ENCODE data around the gene DENND11. TPM values are rescaled to one million over a fixed set of nuclear protein-coding genes. Genes with fewer than 3 reads are reported as not detected.

The DENND11 gene
- polyA plus RNA-seq, 2 of the 4 experiments (the other 2 are of a cell fraction) = 7.1 to 11.5 TPM

DNA sequence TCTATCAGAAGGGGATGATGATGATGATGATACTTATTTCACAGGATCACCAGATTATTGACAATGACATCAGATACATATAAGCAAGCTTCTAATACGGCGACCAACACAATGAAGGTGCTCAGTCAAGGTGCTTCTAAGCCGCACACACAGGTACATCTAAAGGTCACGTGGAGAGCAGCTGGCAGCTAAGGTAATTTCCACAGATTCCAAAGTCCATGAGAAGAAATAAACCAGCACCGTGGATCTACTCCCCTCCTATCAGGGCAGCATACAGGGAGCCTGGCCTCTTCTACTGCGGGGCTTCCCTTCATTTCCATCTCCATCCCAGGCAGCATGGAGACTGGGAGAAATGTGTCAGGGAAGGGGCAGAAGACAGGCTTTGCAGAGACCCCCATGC is 37.5 kb downstream of the DENND11 start:
- FAIRE-seq (no peak), ATAC-seq (no peak), DNase-seq (ENCODE audit: low read depth in 1 of 2, low spot score in 1 of 2) (no peak)
- POLR2A ChIA-PET = no interaction called here
- TF ChIP-seq EHMT2 (IDR thresholded peaks at IDR 0.05; ENCODE audit: low read depth) (no peak), GATA3 (IDR thresholded peaks at IDR 0.05; ENCODE audit: borderline replicate concordance) (no peak), HOXB5 (CRISPR knock-in tag; IDR thresholded peaks at IDR 0.05) (no peak), KDM1A (IDR thresholded peaks at IDR 0.05; ENCODE audit: low read depth) (no peak)
- TF ChIP-seq, protein P1, sequence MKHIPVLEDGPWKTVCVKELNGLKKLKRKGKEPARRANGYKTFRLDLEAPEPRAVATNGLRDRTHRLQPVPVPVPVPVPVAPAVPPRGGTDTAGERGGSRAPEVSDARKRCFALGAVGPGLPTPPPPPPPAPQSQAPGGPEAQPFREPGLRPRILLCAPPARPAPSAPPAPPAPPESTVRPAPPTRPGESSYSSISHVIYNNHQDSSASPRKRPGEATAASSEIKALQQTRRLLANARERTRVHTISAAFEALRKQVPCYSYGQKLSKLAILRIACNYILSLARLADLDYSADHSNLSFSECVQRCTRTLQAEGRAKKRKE (CRISPR knock-in tag; IDR thresholded peaks at IDR 0.05; ENCODE audit: low read depth) = no peak
- TF ChIP-seq, protein P2, sequence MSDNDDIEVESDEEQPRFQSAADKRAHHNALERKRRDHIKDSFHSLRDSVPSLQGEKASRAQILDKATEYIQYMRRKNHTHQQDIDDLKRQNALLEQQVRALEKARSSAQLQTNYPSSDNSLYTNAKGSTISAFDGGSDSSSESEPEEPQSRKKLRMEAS (IDR thresholded peaks at IDR 0.05) = no peak
- Histone ChIP-seq H3K27ac (peak overlapping the region in 1 of 2 experiments; percentile 71; a peak in 3 of 6 replicates), H3K4me1 (peaks cover 22% of the 10 kb centered on the region), H3K4me3 (no peak overlapping the region), H3K4me2 (no peak overlapping the region; the same call in 2 of the 3 replicates), H3K9me3 (no peaks in the 10 kb centered on the region)
- 98% methylated on average over 6 of the region's 6 CpGs for WGBS (ENCODE audit: missing lambda C conversion rate)
- CTCF ChIA-PET = interaction anchor here (1.3 kb wide), 1 partner anchor 10 kb away, joined by 7 read pairs; no protein-coding TSS in a partner anchor

DNA sequence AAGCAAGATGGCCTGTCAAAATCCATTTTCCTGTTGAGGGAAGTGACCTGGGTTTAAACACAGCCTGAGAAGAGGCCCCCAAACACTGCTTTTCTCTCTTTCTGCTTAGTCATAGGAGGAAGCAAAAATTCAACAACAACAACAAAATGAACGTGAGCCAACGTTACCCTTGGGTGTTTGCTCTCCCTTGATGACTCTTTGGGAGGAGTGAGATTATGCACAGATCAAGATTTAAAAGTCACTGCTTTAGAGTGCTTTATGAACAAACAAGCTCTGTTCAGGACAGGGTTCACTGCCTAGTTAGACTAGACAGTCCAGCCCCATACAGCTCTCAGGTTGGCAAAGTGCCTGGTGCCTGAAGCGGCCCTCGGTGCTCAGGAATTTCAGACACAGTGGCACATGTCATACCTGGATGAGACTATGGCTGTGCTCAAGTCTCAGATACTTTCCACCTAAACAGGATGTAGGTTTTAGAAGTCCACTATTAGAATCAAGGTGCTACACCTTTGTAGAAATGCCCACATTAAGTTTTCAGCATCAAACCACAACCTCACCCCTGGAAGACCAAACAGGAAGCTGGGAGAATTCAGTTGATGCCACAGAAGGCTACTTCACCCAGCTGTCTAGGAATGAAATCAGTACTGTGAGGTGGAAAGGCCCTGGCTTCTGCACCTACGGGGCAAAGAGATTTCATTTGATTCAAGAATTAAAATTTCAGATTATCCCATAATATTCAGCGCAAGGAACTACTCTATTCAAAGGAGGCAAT is 38.7 kb downstream of the DENND11 start:
- CTCF ChIA-PET = interaction anchor here (0.7 kb wide), 2 partner anchors 9 to 74 kb away, joined by 3 read pairs; no protein-coding TSS in a partner anchor
- peak; percentile 49 to 85; a peak in 5 of 6 replicates for ATAC-seq
- TF ChIP-seq GATA3 (IDR thresholded peaks at IDR 0.05; ENCODE audit: borderline replicate concordance) = peak; percentile 48; the same call in 1 of the 2 replicates
- TF ChIP-seq, protein P2 (IDR thresholded peaks at IDR 0.05) = 0 out of 2 replicates have a peak, but pooled peaks have one; percentile 48
- peak; percentile 86 for TF ChIP-seq MAFK (IDR thresholded peaks at IDR 0.05; ENCODE audit: partially characterized antibody)
- TF ChIP-seq FOSL2 (IDR thresholded peaks at IDR 0.05) = no peak
- peak; percentile 56 for TF ChIP-seq FOSL2 (CRISPR knock-in tag; IDR thresholded peaks at IDR 0.05)
- no peak for TF ChIP-seq EHF (CRISPR knock-in tag; IDR thresholded peaks at IDR 0.05)
- TF ChIP-seq JUN (IDR thresholded peaks at IDR 0.05) = 0 out of 5 replicates have a peak, but pooled peaks of 1 of the 2 experiments have one; percentile 31
- TF ChIP-seq RFX5 (IDR thresholded peaks at IDR 0.05) = no peak

DNA sequence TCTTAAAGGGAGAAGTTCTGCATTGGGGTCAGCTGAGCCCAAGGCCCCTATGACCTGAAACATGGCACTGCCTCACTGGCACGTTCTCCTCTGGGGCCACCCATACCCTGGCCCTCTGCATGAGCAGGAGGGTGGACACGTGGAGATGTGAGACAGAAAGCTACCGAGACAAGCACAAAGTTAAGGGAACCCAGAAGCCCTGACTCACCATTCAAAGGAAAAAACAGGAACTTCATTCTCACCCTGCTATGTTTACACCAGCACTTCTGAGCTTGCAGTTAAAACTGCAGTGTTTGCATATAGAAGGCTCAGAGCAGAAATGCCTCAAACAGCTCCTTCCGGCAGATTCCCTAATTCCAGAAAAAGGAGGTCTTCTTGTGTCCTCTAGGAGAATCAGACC is 41.7 kb downstream of the DENND11 start:
- no peak overlapping the region for H3K27ac ChIP-seq
- H3K4me2 ChIP-seq = no peak overlapping the region
- ATAC-seq = no peak
- no peaks in the 10 kb centered on the region for H3K9me3 ChIP-seq
- ChIA-PET CTCF (interaction anchor here (1.5 to 5.0 kb wide), 7 partner anchors 9 to 126 kb away, joined by 3 to 26 read pairs (median 6); partner anchors contain the start of gene SSBP1), POLR2A (no interaction called here)
- TF ChIP-seq MAZ (IDR thresholded peaks at IDR 0.05; ENCODE audit: borderline replicate concordance, low read depth, low read length) (no peak), HDAC2 (IDR thresholded peaks at IDR 0.05) (no peak), GATA3 (IDR thresholded peaks at IDR 0.05; ENCODE audit: borderline replicate concordance) (no peak), CBX2 (IDR thresholded peaks at IDR 0.05; ENCODE audit: borderline replicate concordance, low read depth) (no peak), FOXS1 (CRISPR knock-in tag; IDR thresholded peaks at IDR 0.05) (no peak)
- TF ChIP-seq, protein P1 (CRISPR knock-in tag; IDR thresholded peaks at IDR 0.05; ENCODE audit: low read depth) = no peak
- peaks cover 22% of the 10 kb centered on the region for H3K4me1 ChIP-seq
- 95% methylated on average over 4 of the region's 4 CpGs for WGBS (ENCODE audit: missing lambda C conversion rate)
- no peak for FAIRE-seq
- no peak for DNase-seq (ENCODE audit: low read depth in 1 of 2, low spot score in 1 of 2)
- no peak overlapping the region for H3K4me3 ChIP-seq

More for the DNA sequence above, 38.7 kb downstream of the DENND11 start:
- DNase-seq (ENCODE audit: low read depth in 1 of 2, low spot score in 1 of 2) = peak; percentile 29 to 84
- POLR2A ChIA-PET = no interaction called here
- FAIRE-seq = no peak
- Histone ChIP-seq H3K27ac (peak overlapping the region; percentile 71 to 79), H3K4me2 (peak overlapping the region; percentile 35), H3K4me3 (no peak overlapping the region), H3K4me1 (peaks cover 22% of the 10 kb centered on the region), H3K9me3 (no peaks in the 10 kb centered on the region)
- WGBS (ENCODE audit: missing lambda C conversion rate) = 31% methylated on average over 6 of the region's 6 CpGs

Data from A549 (cell line).